ENCODE results near the gene MON1B.
"Not testable (repeated sequence)": the region's sequence is repeated elsewhere in the genome, so short reads cannot be mapped to it uniquely, and the experiment has no call there.

MON1B gene

DNA sequence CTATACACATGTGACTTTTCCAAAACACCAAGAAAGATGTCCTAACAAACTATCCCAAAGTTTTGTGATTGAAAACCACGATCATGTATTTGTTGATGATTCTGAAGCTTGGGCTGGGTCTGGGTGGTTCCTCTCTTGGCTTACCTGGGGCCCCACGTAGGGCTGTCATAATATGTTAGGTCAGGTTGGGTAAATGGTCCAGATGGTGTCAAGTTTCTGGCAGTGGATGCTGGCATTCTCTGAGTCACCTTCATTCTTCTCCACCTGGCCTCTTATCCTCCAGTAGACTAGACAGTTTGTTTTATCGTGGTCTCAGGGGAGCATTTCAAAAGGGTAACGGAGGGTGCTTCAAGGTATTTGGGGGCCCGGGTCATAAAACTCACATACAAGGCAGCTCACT, 47.6 kb downstream of the MON1B start:
- Histone ChIP-seq H2BK120ac (ENCODE audit: low read depth, low read length) (no peak overlapping the region), H2BK15ac (ENCODE audit: low read depth, poor library complexity, severe bottlenecking) (no peak overlapping the region), H3K18ac (ENCODE audit: low read depth in 1 of 2, low read length in 2 of 2) (no peak overlapping the region), H3K4me3 (ENCODE audit: insufficient read depth in 1 of 2, low read depth in 1 of 2, low read length in 2 of 2) (no peak overlapping the region), H2AFZ (ENCODE audit: low read depth, low read length) (no peak overlapping the region), H3K14ac (ENCODE audit: low read length in 2 of 2) (no peak overlapping the region), H4K8ac (ENCODE audit: low read length) (no peak overlapping the region), H3K9ac (ENCODE audit: low read length) (no peak overlapping the region), H2BK5ac (ENCODE audit: low read depth, low read length, poor library complexity, severe bottlenecking) (no peak overlapping the region), H3K27ac (ENCODE audit: low read length, poor library complexity, severe bottlenecking) (no peak overlapping the region), H3K4me1 (ENCODE audit: control insufficient read depth, insufficient read depth, low read depth, low read length) (peaks cover 2% of the 10 kb centered on the region), H3K79me1 (replicated peaks; ENCODE audit: low read length, poor library complexity, severe bottlenecking) (no peaks in the 10 kb centered on the region), H3K36me3 (ENCODE audit: control insufficient read depth in 1 of 2, insufficient read depth in 2 of 2, low read depth in 1 of 2, low read length in 2 of 2) (no peaks in the 10 kb centered on the region), H2BK12ac (ENCODE audit: low read length in 2 of 2) (no peak overlapping the region), H3K9me3 (ENCODE audit: control insufficient read depth, low read length) (no peaks in the 10 kb centered on the region), H3K27me3 (ENCODE audit: control insufficient read depth in 1 of 2, insufficient read depth in 1 of 2, low read length in 2 of 2) (no peaks in the 10 kb centered on the region), H3K4ac (ENCODE audit: low read depth in 1 of 2, low read length in 2 of 2) (no peak overlapping the region), H4K91ac (ENCODE audit: low read length) (no peak overlapping the region), H3K23ac (ENCODE audit: low read length in 2 of 2) (no peak overlapping the region), H3K4me2 (ENCODE audit: low read length, poor library complexity, severe bottlenecking) (no peak overlapping the region), H2AK5ac (ENCODE audit: low read length, severe bottlenecking) (no peak overlapping the region)
- DNase-seq: no peak
- WGBS: 89% methylated on average over 5 of the region's 5 CpGs

DNA sequence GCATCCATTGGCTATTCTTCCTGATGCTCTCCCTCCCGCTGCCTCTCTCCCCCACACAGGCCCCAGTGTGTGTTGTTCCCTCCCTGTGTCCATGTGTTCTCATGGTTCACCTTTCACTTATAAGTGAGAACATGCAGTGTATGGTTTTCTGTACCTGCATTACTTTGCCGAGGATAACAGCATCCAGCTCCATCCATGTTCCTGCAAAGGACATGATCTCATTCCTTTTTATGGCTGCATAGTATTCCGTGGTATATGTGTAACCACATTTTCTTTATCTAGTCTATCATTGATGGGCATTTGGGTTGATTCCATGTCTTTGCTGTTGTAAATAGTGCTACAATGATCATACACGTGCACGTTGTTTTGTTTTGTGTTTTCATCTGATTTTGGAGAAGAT, 51.5 kb downstream of the MON1B start:
- not testable (repeated sequence) for H3K27me3 ChIP-seq (ENCODE audit: control insufficient read depth in 1 of 2, insufficient read depth in 1 of 2, low read length in 2 of 2); H3K36me3 ChIP-seq (ENCODE audit: control insufficient read depth in 1 of 2, insufficient read depth in 2 of 2, low read depth in 1 of 2, low read length in 2 of 2); H4K91ac ChIP-seq (ENCODE audit: low read length); H3K4me2 ChIP-seq (ENCODE audit: low read length, poor library complexity, severe bottlenecking); H3K79me1 ChIP-seq (replicated peaks; ENCODE audit: low read length, poor library complexity, severe bottlenecking); H3K4ac ChIP-seq (ENCODE audit: low read depth in 1 of 2, low read length in 2 of 2); H4K8ac ChIP-seq (ENCODE audit: low read length); H2BK120ac ChIP-seq (ENCODE audit: low read depth, low read length); H2BK15ac ChIP-seq (ENCODE audit: low read depth, poor library complexity, severe bottlenecking); H3K14ac ChIP-seq (ENCODE audit: low read length in 2 of 2); H2BK12ac ChIP-seq (ENCODE audit: low read length in 2 of 2); H3K9me3 ChIP-seq (ENCODE audit: control insufficient read depth, low read length); H2AK5ac ChIP-seq (ENCODE audit: low read length, severe bottlenecking); H2BK5ac ChIP-seq (ENCODE audit: low read depth, low read length, poor library complexity, severe bottlenecking); H3K18ac ChIP-seq (ENCODE audit: low read depth in 1 of 2, low read length in 2 of 2); DNase-seq; H3K9ac ChIP-seq (ENCODE audit: low read length); H3K4me1 ChIP-seq (ENCODE audit: control insufficient read depth, insufficient read depth, low read depth, low read length); H3K4me3 ChIP-seq (ENCODE audit: insufficient read depth in 1 of 2, low read depth in 1 of 2, low read length in 2 of 2); H2AFZ ChIP-seq (ENCODE audit: low read depth, low read length); H3K23ac ChIP-seq (ENCODE audit: low read length in 2 of 2); H3K27ac ChIP-seq (ENCODE audit: low read length, poor library complexity, severe bottlenecking)
- 98% methylated on average over 5 of the region's 5 CpGs for WGBS

- no peak overlapping the region for H2AK5ac ChIP-seq (ENCODE audit: low read length, severe bottlenecking)
- no peak overlapping the region for H2BK120ac ChIP-seq (ENCODE audit: low read depth, low read length)
- H3K4me1 ChIP-seq (ENCODE audit: control insufficient read depth, insufficient read depth, low read depth, low read length): no peaks in the 10 kb centered on the region
- no peak overlapping the region for H3K4ac ChIP-seq (ENCODE audit: low read depth in 1 of 2, low read length in 2 of 2)
- no peaks in the 10 kb centered on the region for H3K9me3 ChIP-seq (ENCODE audit: control insufficient read depth, low read length)
- no peak overlapping the region for H3K27ac ChIP-seq (ENCODE audit: low read length, poor library complexity, severe bottlenecking)
- H3K79me1 ChIP-seq (replicated peaks; ENCODE audit: low read length, poor library complexity, severe bottlenecking): no peaks in the 10 kb centered on the region
- DNase-seq: no peak
- H3K18ac ChIP-seq (ENCODE audit: low read depth in 1 of 2, low read length in 2 of 2): no peak overlapping the region
- no peaks in the 10 kb centered on the region for H3K27me3 ChIP-seq (ENCODE audit: control insufficient read depth in 1 of 2, insufficient read depth in 1 of 2, low read length in 2 of 2)
- no peak overlapping the region for H3K23ac ChIP-seq (ENCODE audit: low read length in 2 of 2)
- no peak overlapping the region for H3K14ac ChIP-seq (ENCODE audit: low read length in 2 of 2)
- H3K9ac ChIP-seq (ENCODE audit: low read length): no peak overlapping the region
- no peak overlapping the region for H2BK5ac ChIP-seq (ENCODE audit: low read depth, low read length, poor library complexity, severe bottlenecking)
- H2BK12ac ChIP-seq (ENCODE audit: low read length in 2 of 2): no peak overlapping the region
- no peak overlapping the region for H4K91ac ChIP-seq (ENCODE audit: low read length)
- H3K36me3 ChIP-seq (ENCODE audit: control insufficient read depth in 1 of 2, insufficient read depth in 2 of 2, low read depth in 1 of 2, low read length in 2 of 2): no peaks in the 10 kb centered on the region
- H4K8ac ChIP-seq (ENCODE audit: low read length): no peak overlapping the region
- H2BK15ac ChIP-seq (ENCODE audit: low read depth, poor library complexity, severe bottlenecking): no peak overlapping the region
- H2AFZ ChIP-seq (ENCODE audit: low read depth, low read length): no peak overlapping the region
- no peak overlapping the region for H3K4me3 ChIP-seq (ENCODE audit: insufficient read depth in 1 of 2, low read depth in 1 of 2, low read length in 2 of 2)
- 100% methylated on average over 2 of the region's 2 CpGs for WGBS
- no peak overlapping the region for H3K4me2 ChIP-seq (ENCODE audit: low read length, poor library complexity, severe bottlenecking)
These were observed 55.2 kb downstream of the MON1B start for GRCh38 chr16:77246150-77246549.

GRCh38 chr16:77250400-77250799, 59.4 kb downstream of the MON1B start:
- Histone ChIP-seq H2AK5ac (ENCODE audit: low read length, severe bottlenecking) (no peak overlapping the region), H3K4me1 (ENCODE audit: control insufficient read depth, insufficient read depth, low read depth, low read length) (no peaks in the 10 kb centered on the region), H3K9me3 (ENCODE audit: control insufficient read depth, low read length) (no peaks in the 10 kb centered on the region), H3K23ac (ENCODE audit: low read length in 2 of 2) (no peak overlapping the region), H3K36me3 (ENCODE audit: control insufficient read depth in 1 of 2, insufficient read depth in 2 of 2, low read depth in 1 of 2, low read length in 2 of 2) (no peaks in the 10 kb centered on the region), H2BK12ac (ENCODE audit: low read length in 2 of 2) (no peak overlapping the region), H2BK15ac (ENCODE audit: low read depth, poor library complexity, severe bottlenecking) (no peak overlapping the region), H3K4me2 (ENCODE audit: low read length, poor library complexity, severe bottlenecking) (no peak overlapping the region), H3K79me1 (replicated peaks; ENCODE audit: low read length, poor library complexity, severe bottlenecking) (no peaks in the 10 kb centered on the region), H3K18ac (ENCODE audit: low read depth in 1 of 2, low read length in 2 of 2) (no peak overlapping the region), H3K9ac (ENCODE audit: low read length) (no peak overlapping the region), H2AFZ (ENCODE audit: low read depth, low read length) (no peak overlapping the region), H2BK120ac (ENCODE audit: low read depth, low read length) (no peak overlapping the region), H3K4ac (ENCODE audit: low read depth in 1 of 2, low read length in 2 of 2) (no peak overlapping the region), H3K4me3 (ENCODE audit: insufficient read depth in 1 of 2, low read depth in 1 of 2, low read length in 2 of 2) (no peak overlapping the region), H3K27me3 (ENCODE audit: control insufficient read depth in 1 of 2, insufficient read depth in 1 of 2, low read length in 2 of 2) (no peaks in the 10 kb centered on the region), H4K8ac (ENCODE audit: low read length) (no peak overlapping the region), H3K14ac (ENCODE audit: low read length in 2 of 2) (no peak overlapping the region), H3K27ac (ENCODE audit: low read length, poor library complexity, severe bottlenecking) (no peak overlapping the region), H4K91ac (ENCODE audit: low read length) (no peak overlapping the region), H2BK5ac (ENCODE audit: low read depth, low read length, poor library complexity, severe bottlenecking) (no peak overlapping the region)
- DNase-seq: no peak
- 100% methylated on average over 3 of the region's 4 CpGs for WGBS

Measured in mesenchymal stem cell (in vitro differentiated cells and primary cell).